OCI-LY7 (cell line): ENCODE results near the gene SERPINE2. TPM values are rescaled to one million over a fixed set of nuclear protein-coding genes. Genes with fewer than 3 reads are reported as not detected.

Experiments used
- BruUV-seq: library from RNA; stranded (reverse); fragments of 400-500 nt; replicated peaks from 2 replicates; lab custom pipeline; 2021; lab: Mats Ljungman, UMichigan
- CTCF ChIA-PET: fragments of 300-600 bp; sonication (Branson Sonifier 250); formaldehyde crosslinking; loops from one replicate; lab custom pipeline; 2022; ENCODE audit warnings: antibody characterized with exemption; ENCODE audit not compliant: unreplicated experiment; lab: Charles Lee
- POLR2A ChIA-PET: fragments of 300-600 bp; sonication (Branson Sonifier 250); formaldehyde crosslinking; loops from one replicate; lab custom pipeline; 2022; ENCODE audit warnings: antibody characterized with exemption; lab: Charles Lee
- DNase-seq: peaks from one replicate; pipeline ENCODE4 v3.0.0-alpha.2; 2015; ENCODE audit warnings: low spot score
- H2AFZ ChIP-seq: fragments of 200-600 bp; sonication (generic), shearing (Covaris generic); 2 replicates; pipeline ENCODE4 v1.6.1; 2014; ENCODE audit warnings: mild to moderate bottlenecking, antibody characterized with exemption, low read length, moderate library complexity
- H3K27ac ChIP-seq: fragments of 200-600 bp; sonication (generic); 2 replicates; pipeline ENCODE4 v1.5.1; 2014; ENCODE audit warnings: mixed run types, low read depth, mild to moderate bottlenecking, moderate library complexity, low read length, inconsistent platforms; ENCODE audit not compliant: poor library complexity, severe bottlenecking
- H3K36me3 ChIP-seq: fragments of 200-600 bp; sonication (generic); 2 replicates; pipeline ENCODE4 v1.6.1; 2014; ENCODE audit warnings: mild to moderate bottlenecking, antibody characterized with exemption, low read length, moderate library complexity, mixed read lengths; ENCODE audit not compliant: insufficient read depth
- H3K4me1 ChIP-seq: fragments of 200-600 bp; sonication (generic); 2 replicates; pipeline ENCODE4 v1.5.1; 2014; ENCODE audit warnings: mild to moderate bottlenecking, low read length; ENCODE audit not compliant: insufficient read depth, poor library complexity, severe bottlenecking
- H3K4me2 ChIP-seq: fragments of 200-600 bp; sonication (generic); 2 replicates; pipeline ENCODE4 v1.6.1; 2014; ENCODE audit warnings: mild to moderate bottlenecking, low read length
- H3K4me3 ChIP-seq: fragments of 200-600 bp; sonication (generic); 2 replicates; pipeline ENCODE4 v1.5.1; 2014; ENCODE audit warnings: mild to moderate bottlenecking, low read depth, low read length; ENCODE audit not compliant: poor library complexity, severe bottlenecking
- H3K79me2 ChIP-seq: fragments of 200-600 bp; sonication (generic); 2 replicates; pipeline ENCODE4 v1.6.1; 2016; ENCODE audit warnings: low read depth, mild to moderate bottlenecking, low read length, moderate library complexity, mixed read lengths; ENCODE audit not compliant: insufficient read depth
- H3K9me2 ChIP-seq: fragments of 200-600 bp; sonication (generic); 2 replicates; pipeline ENCODE4 v1.6.1; 2016; ENCODE audit warnings: mild to moderate bottlenecking, low read length, mixed read lengths; ENCODE audit not compliant: insufficient read depth
- H3K9me3 ChIP-seq: fragments of 200-600 bp; sonication (generic); 2 replicates; pipeline ENCODE4 v1.6.1; 2014; ENCODE audit warnings: mild to moderate bottlenecking, mixed run types, low read length, mixed read lengths
- H4K20me1 ChIP-seq: fragments of 200-600 bp; sonication (generic); 2 replicates; pipeline ENCODE4 v1.6.1; 2014; ENCODE audit warnings: mild to moderate bottlenecking, antibody characterized with exemption, low read length, moderate library complexity, mixed read lengths; ENCODE audit not compliant: insufficient read depth
- EZH2phosphoT487 ChIP-seq: fragments of 200-600 bp; sonication (generic); IDR thresholded peaks from 2 replicates; pipeline ENCODE4 v1.6.1; 2018; ENCODE audit warnings: low read depth, borderline replicate concordance, mild to moderate bottlenecking, mixed run types, antibody characterized with exemption, low read length, moderate library complexity, mixed read lengths
- intact Hi-C: fragments of 100-400 bp; cut with micrococcal nuclease; formaldehyde crosslinking; loops from one replicate; pipeline ENCODE4 v1.10.0; 2022; ENCODE audit not compliant: unreplicated experiment
- total RNA-seq, 2 experiments: library from RNA; depleted of rRNA in 1 of 2; stranded (reverse); fragments of >200 nt in 1 of 2; shearing (Covaris generic) in 1 of 2; gene quantifications; 2 replicates each; pipeline ENCODE4 v1.2.3, GENCODE V29; 2014 to 2022
- TF ChIP-seq, protein P1 (sequence below): fragments of 200-600 bp; sonication (generic); conservative IDR thresholded peaks from 2 replicates; pipeline ENCODE4 v1.5.1; 2014; ENCODE audit warnings: mild to moderate bottlenecking, antibody characterized with exemption, low read length, moderate library complexity, mixed read lengths

SERPINE2 gene
- total RNA-seq, 2 experiments from 2014 or later, result not detected

DNA sequence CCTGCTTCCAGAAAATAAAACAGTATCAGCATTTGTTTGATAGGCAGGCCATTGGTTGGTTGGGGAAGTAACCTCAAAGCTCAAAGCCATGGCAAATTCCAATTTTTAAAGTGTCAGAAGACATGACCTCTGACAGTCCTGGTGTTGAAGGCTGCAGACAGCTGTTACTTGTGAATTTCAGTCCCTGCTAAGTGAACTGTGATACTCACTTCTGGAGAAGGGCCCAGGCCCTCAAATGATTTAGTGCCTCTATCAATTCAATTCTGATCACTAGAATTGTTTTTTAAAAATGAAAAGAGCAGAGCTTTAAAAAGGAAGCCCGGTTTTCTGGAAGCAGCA, 58.7 kb downstream of the SERPINE2 start:
- H3K36me3 ChIP-seq, result no peaks in the 10 kb centered on the region
- intact Hi-C loops, result no loop called here
- TF ChIP-seq EZH2phosphoT487, result no peak
- TF ChIP-seq, protein P1, sequence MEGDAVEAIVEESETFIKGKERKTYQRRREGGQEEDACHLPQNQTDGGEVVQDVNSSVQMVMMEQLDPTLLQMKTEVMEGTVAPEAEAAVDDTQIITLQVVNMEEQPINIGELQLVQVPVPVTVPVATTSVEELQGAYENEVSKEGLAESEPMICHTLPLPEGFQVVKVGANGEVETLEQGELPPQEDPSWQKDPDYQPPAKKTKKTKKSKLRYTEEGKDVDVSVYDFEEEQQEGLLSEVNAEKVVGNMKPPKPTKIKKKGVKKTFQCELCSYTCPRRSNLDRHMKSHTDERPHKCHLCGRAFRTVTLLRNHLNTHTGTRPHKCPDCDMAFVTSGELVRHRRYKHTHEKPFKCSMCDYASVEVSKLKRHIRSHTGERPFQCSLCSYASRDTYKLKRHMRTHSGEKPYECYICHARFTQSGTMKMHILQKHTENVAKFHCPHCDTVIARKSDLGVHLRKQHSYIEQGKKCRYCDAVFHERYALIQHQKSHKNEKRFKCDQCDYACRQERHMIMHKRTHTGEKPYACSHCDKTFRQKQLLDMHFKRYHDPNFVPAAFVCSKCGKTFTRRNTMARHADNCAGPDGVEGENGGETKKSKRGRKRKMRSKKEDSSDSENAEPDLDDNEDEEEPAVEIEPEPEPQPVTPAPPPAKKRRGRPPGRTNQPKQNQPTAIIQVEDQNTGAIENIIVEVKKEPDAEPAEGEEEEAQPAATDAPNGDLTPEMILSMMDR, result no peak
- CTCF ChIA-PET, result no interaction called here
- no peak overlapping the region for H2AFZ ChIP-seq
- H3K4me1 ChIP-seq, result no peaks in the 10 kb centered on the region
- no peak overlapping the region for H3K4me2 ChIP-seq
- BruUV-seq, result no TSS peak
- no peak overlapping the region for H3K4me3 ChIP-seq
- no peak for DNase-seq
- no peaks in the 10 kb centered on the region for H3K9me3 ChIP-seq
- no peaks in the 10 kb centered on the region for H4K20me1 ChIP-seq
- POLR2A ChIA-PET, result no interaction called here
- no peak overlapping the region for H3K27ac ChIP-seq
- no peaks in the 10 kb centered on the region for H3K9me2 ChIP-seq
- H3K79me2 ChIP-seq, result no peaks in the 10 kb centered on the region

DNA sequence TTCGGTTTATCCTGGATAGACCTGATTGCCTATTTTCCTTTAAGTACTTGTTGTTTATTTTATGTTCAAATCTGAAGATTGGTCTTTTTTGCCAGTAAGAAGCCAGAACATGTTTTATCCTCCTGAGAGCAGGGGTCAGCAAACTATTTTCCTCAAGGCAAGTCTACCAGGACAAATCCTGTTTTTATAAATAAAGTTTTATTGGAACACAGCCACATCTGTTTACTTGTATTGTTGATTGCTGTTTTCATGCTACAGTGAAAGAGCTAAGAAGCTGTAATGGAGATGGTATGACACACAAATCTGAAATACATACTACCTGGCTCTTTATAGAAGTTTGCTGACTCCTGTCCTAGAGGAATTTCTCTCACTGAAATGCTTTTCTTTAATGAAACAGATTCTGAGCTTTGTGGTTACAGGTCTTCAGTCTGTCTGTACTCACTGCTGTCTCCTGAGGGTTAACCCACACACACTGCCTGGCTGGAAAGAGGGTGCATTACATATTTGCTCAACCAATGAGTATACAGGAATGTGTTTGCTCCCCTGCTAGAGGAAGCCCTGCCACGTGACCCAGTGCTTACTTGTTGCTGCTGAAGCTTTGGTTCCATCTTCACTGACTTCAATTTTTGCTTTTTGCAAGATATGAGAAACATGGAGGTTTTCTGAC, 59.2 kb downstream of the SERPINE2 start:
- Histone ChIP-seq H3K4me3 (no peak overlapping the region), H3K9me3 (no peaks in the 10 kb centered on the region), H3K9me2 (no peaks in the 10 kb centered on the region), H2AFZ (no peak overlapping the region), H3K4me2 (no peak overlapping the region), H3K36me3 (no peaks in the 10 kb centered on the region), H3K27ac (no peak overlapping the region), H3K79me2 (no peaks in the 10 kb centered on the region), H3K4me1 (no peaks in the 10 kb centered on the region), H4K20me1 (no peaks in the 10 kb centered on the region)
- BruUV-seq, result no TSS peak
- ChIA-PET CTCF (no interaction called here), POLR2A (no interaction called here)
- no peak for DNase-seq
- intact Hi-C loops, result no loop called here
- TF ChIP-seq, protein P1, result no peak
- TF ChIP-seq EZH2phosphoT487, result no peak

DNA sequence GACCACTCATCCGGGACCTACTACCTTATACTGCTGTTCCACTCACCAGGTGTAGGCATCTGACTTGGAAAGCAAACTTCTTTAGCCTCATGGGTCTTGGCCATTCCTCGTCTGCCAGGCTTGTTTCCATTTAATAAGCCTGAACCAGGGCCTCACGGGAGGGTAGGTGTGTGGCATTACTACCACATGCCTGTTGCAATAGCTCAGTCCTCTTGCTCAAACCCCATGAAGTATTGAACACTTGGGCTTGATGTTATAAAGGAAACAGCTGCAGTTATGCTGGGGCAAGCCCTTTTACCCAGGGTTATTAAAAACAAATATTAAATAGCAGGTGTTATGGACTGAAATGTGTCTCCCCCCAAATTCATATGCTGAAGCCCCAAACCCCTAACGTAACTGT, 60.6 kb downstream of the SERPINE2 start:
- H3K9me3 ChIP-seq, result no peaks in the 10 kb centered on the region
- H3K9me2 ChIP-seq, result no peaks in the 10 kb centered on the region
- H2AFZ ChIP-seq, result no peak overlapping the region
- H3K4me3 ChIP-seq, result no peak overlapping the region
- no peaks in the 10 kb centered on the region for H3K4me1 ChIP-seq
- ChIA-PET CTCF (interaction anchor here (0.6 kb wide), 2 partner anchors 658 to 1790 kb away, joined by 3 read pairs; no protein-coding TSS in a partner anchor), POLR2A (interaction anchor here (0.5 kb wide), 1 partner anchor 311 kb away, joined by 3 read pairs; no protein-coding TSS in a partner anchor)
- H3K4me2 ChIP-seq, result no peak overlapping the region
- no peak overlapping the region for H3K27ac ChIP-seq
- no TSS peak for BruUV-seq
- DNase-seq, result no peak
- H4K20me1 ChIP-seq, result no peaks in the 10 kb centered on the region
- TF ChIP-seq, protein P1, result no peak
- TF ChIP-seq EZH2phosphoT487, result no peak
- intact Hi-C loops, result no loop called here
- H3K79me2 ChIP-seq, result no peaks in the 10 kb centered on the region
- H3K36me3 ChIP-seq, result no peaks in the 10 kb centered on the region
